ENCODE data around the gene FANCI.
A peak's percentile ranks its signal among the peaks of the same experiment; 100 is the strongest.

Gene FANCI

GRCh38 chr15:89243691-89244573 is at the start of gene FANCI:
TSS of gene FANCI (plus strand) at chr15:89243979. CDS start at chr15:89247648, 3,669 bp downstream.
- DNase-seq, result peak; percentile 96

DNA sequence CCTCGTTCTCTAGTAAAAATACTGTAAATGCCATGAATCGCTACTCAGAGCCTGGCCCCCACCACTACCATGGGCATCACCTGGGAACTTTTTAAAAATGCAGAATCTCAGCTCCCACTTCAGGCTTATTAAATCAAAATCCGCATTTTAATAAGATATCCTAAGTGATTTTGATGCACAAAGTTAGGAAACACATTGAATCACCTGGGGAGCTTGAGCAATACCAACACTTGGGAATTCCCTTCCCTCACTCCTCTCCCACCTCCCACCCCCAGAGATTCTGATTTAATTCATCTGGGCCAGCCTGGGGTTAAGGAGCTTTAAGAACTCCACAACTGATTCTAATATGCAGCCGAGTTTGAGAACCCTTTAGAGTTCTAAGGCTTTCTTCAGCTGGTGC is 49.2 kb upstream of the FANCI start:
- DNase-seq, result no peak

DNA sequence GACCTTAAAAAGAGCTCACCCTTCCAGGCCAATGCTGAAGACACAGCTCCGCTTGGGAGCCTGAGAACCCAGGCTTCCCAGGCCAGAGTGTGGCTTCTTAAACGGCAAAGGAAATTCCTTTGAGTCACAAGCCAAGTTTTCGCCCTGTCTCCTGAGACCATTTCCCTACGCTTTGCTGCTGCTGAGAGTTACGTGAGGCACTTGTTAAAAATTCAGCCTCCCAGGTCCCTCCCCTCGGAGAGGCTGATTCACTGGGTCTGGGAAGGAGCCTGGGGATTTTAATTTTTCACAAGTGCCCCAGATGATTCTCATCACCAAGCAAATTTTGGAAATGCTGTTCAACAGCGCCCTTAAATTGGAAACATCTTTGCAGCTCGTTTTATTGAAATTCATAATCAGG is 47.9 kb upstream of the FANCI start:
- DNase-seq, result no peak

GRCh38 chr15:89196241-89196640 is 47.5 kb upstream of the FANCI start:
- no peak for DNase-seq

GRCh38 chr15:89196994-89197393 is 46.8 kb upstream of the FANCI start:
- no peak for DNase-seq

DNA sequence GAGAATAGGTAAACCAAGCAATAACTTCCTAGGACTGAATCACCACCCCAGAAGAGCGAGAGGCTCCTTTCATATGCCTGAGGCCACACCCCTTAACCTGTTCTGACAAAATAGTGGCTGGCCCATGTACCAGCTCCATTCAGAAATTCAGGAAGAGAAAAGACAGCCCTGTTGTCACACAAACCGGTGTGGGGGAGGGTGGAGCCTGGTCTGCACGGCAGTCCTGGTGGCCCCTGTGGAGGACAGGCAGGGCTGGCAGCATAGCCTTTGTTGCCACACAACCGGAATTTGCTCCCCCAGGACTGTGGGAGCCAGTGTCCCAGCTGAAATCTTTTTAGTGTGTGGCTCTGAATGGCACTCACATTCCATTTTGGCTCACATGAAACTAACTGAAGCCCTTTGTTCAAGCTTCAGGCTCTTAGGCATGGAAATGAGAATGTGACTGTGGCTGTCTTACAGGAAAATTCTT is 46.2 kb upstream of the FANCI start:
- no peak for DNase-seq

DNA sequence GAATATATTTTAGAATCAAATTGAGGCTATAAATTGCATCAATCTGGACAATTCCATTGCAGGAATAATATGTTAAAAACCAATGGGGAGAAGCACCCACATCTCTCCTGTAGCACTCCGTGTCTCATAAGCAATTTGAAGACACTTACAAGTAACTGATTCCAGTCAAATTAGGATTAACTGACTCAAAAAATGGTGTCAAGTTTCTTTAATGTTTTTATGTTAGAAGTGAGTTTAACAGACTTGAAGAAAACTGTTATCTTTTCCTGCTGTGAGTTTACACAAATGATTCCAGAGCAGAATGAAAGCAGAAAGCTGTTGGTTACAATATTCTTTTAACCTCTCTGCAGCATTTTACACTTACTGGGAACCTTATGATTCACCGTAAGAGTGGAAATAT is 45.6 kb upstream of the FANCI start:
- no peak for DNase-seq

DNA sequence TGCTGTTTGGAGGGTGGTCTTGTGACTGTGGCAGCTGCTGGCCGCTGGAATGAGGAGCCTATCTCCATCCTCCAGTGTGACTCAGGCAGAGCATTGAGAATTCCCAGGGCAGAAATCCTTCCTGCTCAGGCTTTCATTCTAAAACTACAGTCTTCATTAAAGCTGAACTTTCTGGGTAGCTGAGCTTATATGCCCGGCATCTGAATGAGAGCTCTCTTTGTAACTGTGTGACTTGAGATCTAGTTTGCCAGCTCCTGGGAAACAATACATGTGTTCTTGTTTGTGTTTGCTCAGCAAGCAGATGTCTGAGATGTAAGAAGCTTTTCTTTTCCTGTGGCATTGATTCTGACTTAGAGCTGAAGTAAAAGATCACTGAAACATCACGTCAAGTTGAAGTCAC is 44.8 kb upstream of the FANCI start:
- DNase-seq, result no peak

DNA sequence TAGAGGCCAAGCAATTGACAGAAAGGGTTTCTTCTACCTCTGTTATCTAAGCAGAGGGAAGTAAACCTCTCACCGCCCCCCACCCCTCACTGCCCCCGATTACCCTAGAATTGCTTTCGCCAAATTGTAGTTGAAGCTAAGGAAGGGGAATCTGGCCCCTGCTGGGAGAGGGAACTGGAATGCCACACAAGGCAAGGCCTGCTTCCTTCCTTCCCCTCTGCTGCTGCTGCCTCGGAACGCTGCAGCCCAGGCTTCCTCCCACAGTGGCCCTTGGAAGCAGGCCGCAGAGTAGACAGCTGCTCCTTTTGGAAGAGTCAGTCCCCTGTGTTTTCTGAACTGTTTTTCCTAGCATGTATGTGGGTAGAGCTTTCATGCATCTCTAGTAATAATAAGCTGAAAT is 44.0 kb upstream of the FANCI start:
- DNase-seq, result no peak

DNA sequence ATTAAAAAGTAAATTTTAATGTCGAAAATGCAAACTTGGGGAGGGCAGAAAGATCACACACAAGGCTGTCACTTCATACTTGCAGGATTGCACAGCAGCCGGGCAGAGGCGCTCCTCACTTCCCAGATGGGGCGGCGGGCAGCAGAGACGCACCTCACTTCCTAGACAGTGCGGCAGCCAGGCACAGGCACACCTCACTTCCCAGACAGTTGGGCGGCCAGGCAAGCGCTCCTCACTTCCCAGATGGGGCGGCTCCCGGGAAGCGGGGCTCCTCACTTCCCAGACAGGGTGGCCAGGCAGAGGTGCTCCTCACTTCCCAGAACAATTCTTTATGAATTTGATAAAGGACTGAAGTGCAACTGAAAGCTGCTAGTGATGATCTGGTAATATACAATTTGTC is 43.6 kb upstream of the FANCI start:
- DNase-seq, result no peak

- DNase-seq, result no peak
Measured at GRCh38 chr15:89201465-89202005, 42.2 kb upstream of the FANCI start.

DNA sequence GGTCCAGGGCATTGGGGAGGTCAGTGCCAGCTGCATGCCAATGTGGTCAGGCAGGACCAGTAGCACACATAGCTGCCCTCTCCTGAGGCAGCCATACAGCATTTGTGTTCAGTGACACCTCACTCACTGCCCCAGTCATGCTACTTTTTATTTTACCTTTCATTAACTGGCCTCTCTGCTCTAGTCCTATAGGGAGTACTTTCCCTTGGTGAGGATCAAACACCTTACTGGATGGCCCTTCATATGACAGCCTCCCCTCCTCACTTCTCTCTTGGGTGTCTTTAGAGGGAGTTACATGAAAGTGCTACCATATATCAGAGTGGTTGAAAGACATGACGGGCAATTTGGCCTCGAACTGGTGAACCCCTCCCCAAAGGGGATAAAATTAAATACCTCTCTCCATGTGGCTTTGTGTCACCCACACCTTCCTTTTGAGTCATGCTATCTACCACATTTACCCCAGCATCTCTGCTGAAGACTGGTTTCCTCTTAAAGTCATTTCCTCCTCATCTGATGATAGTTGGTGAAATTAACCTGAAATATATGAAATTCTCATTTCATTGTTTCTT is 40.0 kb upstream of the FANCI start:
- peak; percentile 12 for DNase-seq

DNA sequence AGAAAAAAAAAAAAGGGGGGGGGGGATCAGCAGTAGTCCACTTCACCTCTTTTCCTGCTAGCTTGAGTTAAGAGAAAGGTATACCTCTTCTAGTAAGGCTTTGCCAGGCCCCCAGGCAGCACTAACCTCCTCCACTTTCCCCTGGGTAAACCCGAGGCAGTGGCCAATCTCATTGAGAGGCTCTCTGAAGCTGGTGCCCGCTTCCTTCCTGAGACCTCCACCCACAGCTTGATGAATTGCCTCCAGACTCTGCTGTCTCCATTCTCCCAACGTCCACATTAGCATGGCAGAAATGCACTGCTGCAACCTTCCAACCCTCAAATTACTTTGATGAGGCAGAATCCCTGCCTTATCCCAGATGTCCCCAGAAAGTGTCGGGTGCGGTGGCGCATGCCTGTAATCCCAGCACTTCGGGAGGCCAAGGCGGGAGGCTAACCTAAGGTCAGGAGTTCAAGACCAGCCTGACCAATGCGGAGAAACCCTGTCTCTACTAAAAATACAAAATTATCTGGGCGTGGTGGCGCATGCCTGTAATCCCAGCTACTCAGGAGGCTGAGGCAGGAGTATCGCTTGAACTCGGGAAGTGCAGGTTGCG is 37.7 kb upstream of the FANCI start:
- DNase-seq, result no peak

- peak; percentile 73 for DNase-seq
Measured at GRCh38 chr15:89206908-89207331, 36.9 kb upstream of the FANCI start.

DNA sequence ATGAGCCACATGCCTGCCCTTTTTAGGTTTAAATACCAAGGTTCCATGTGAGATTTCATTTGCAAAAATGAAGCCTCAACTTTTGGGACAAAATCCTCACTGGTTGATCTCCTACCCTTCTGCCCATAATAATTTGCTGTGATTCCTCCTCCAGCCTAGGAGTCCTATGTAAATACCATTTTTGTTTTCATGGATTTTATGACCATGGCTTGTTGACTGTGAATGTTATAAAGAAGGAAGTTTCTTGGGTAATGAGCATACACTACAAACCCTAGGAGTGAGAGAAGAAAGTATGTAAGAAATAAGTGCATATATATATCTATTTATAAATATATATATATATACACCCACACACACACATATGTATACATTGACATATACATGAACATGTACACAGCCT is 35.5 kb upstream of the FANCI start:
- no peak for DNase-seq

GRCh38 chr15:89209057-89209456 is 34.7 kb upstream of the FANCI start:
- DNase-seq, result no peak

GRCh38 chr15:89211678-89212170 is 32.1 kb upstream of the FANCI start:
- DNase-seq, result no peak

DNA sequence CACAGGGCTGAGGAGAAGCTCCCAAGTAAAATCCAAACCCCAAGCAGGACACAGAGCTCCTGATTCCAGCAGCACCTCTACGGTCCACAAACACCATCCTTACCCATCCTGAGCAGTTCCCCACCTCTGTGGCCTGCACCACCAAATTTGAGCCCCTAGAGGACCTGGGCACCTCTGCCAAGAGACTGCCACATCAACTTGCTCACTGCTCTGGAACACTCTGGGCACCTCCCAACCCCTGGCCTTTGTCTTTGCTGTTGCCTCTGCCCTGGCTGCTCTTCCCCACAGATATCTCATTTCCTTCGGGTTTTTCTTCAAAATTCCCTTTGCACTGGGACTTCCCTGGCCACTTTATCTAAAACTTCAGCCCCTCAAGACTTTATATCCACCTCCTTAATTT is 28.2 kb upstream of the FANCI start:
- no peak for DNase-seq

DNA sequence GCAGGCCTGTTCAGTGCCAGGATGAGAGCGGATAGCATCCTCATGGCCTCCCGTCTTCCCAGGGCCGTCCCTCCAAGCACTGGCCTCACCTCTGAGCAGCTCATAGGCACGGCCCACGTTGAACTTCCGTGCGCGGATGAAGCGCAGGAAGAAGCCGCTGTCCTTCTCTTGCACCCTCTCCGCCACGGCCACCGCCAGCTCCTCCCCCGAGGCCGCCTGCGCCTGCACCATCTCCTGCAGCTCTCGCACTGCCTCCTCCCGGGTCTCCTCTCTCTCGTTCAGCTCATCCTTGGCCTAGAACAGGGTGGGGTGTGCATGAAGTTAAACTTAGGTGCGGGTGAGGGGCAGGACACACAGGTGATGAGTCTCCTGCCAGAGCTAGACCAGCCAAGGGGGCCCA is 26.7 kb upstream of the FANCI start:
- no peak for DNase-seq

DNA sequence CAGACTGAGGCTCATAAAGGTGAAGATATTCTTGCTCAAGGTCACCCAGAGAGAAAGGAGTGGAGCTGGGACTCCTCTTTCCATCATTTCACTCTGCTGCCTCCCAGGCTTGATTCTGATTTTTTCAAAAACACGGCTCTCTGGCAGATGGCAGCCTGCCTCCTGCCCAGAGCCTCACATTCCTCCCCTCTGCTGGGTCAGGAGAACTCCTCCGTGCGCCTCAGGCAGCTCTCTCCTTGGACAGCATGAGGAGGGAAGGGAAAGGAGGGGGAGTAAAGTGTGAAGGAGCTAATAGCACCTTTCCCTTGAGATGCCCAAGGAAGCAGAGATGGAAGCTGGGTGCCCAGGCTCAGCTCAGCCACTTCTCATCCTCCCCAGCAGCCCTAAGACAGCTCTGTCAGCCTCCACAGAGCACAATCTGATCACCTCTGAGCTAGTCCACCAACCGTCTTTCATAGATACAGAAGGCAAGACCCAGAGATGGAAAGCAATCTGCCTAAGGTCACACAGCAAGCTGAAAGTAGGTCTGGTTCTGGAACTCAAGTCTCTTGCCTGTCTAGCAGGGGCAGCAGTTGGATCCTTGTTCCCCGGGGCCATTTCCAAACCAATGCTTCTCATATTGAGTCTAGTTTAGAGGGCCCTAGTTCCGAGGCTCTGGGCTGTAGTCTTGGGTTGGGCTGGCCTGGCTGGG is 25.9 kb upstream of the FANCI start:
- no peak for DNase-seq

GRCh38 chr15:89218531-89218930 is 25.2 kb upstream of the FANCI start:
- DNase-seq, result no peak

GRCh38 chr15:89221543-89221942 is 22.2 kb upstream of the FANCI start, which contains the start of gene RLBP1:
TSS of gene RLBP1 (minus strand) at chr15:89221579. CDS start at chr15:89218975, 2,604 bp downstream.
- DNase-seq, result no peak

GRCh38 chr15:89225588-89225987 is 18.2 kb upstream of the FANCI start:
- DNase-seq, result no peak

Measured in CD4-positive, alpha-beta T cell treated with Interleukin-12 subunit alpha and Interleukin-12 subunit beta, for 1 hour (primary cell).